ENCODE results near the gene GATAD2A. TPM values are rescaled to one million over a fixed set of nuclear protein-coding genes. Genes with fewer than 3 reads are reported as not detected.

GATAD2A gene
- total RNA-seq, 2 donors from 2014 or later = 102 to 145 TPM

- H3K36me3 ChIP-seq = no peaks in the 10 kb centered on the region
- no peaks in the 10 kb centered on the region for H3K27me3 ChIP-seq
- TF ChIP-seq CTCF (IDR thresholded peaks at IDR 0.05) = no peak
- no peak overlapping the region for H3K27ac ChIP-seq
- no peak overlapping the region for H3K4me3 ChIP-seq
- H3K9ac ChIP-seq (ENCODE audit: low read depth in 2 of 2, low read length in 2 of 2) = no peak overlapping the region
- no peaks in the 10 kb centered on the region for H3K9me3 ChIP-seq
- no peaks in the 10 kb centered on the region for H3K4me1 ChIP-seq
- intact Hi-C loops (cut with DNase I) = no loop called here
- DNase-seq = no peak
These were observed 12.3 kb downstream of the GATAD2A start for GRCh38 chr19:19417628-19418245.

DNA sequence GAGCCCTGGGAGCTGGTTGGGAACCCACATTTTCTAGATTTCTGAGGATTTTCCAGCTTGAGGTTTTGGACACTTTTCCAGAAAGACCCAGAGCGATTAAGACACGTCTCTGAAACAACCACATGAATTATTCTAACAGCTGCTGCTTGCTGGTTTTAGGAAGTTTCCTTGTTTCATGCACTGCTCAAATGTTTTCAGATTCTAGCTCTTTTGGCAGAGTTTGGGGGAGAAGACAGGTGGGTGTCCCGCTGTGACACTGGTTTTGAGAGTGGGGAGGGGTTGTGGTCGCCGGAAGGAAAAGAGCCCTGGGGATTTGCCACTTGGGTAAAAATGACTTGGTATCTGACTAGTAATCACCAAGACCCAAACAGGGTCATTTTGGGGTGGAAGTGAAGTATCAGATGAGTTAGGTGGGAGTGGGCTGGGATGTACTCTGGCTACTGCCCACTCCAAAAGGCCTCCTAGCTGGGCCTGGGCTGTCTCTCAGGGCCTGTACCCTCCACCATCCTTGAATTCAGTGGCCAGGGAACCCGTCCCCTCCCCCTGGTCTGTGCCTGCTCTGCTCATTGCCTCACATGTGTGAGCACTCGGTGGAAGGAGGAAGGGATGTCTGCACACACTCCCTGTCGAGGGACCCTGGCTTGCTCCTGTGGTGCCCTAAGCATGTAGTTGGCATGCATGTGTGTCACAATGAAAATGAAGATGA lies 13.2 kb downstream of the GATAD2A start:
- no peak overlapping the region for H3K4me3 ChIP-seq
- DNase-seq = no peak
- H3K36me3 ChIP-seq = no peaks in the 10 kb centered on the region
- intact Hi-C loops (cut with DNase I) = no loop called here
- TF ChIP-seq CTCF (IDR thresholded peaks at IDR 0.05) = no peak
- H3K27me3 ChIP-seq = no peaks in the 10 kb centered on the region
- no peak overlapping the region for H3K9ac ChIP-seq (ENCODE audit: low read depth in 2 of 2, low read length in 2 of 2)
- H3K4me1 ChIP-seq = no peaks in the 10 kb centered on the region
- H3K9me3 ChIP-seq = no peaks in the 10 kb centered on the region
- no peak overlapping the region for H3K27ac ChIP-seq

DNA sequence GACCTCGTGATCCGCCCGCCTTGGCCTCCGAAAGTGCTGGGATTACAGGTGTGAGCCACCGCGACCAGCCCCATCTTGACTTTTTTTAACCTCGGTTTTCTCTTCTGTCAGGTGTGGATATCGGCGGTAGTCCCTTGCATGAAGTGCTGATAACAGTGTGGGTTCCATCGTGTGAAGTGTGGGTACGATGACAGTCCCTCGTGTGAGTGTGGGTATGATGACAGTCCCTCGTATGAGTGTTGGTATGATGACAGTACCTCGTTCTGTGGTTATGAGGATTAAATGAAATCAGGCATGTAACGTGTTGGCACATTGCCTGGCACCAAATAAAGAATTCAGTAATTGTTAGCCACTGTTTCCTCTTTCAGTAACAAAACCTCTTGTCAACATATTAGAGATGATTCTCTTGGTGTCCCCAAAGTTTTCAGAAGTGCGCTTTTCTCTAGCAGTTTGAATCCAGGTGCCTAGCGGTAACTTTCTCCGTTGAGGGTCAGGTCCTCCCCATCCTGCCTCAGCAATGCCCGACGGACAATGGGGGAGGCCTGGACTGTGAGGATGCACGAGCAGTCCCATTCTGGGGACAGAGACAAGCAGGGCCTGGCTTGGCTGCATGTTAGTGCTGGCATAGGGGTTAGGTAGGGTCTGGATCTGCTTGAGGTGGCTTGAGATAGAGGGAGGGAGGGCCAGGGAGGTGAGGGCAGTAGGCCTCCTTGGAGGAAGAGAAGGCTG lies 15.3 kb downstream of the GATAD2A start:
- intact Hi-C loops (cut with DNase I) = no loop called here
- Histone ChIP-seq H3K27me3 (no peaks in the 10 kb centered on the region), H3K36me3 (no peaks in the 10 kb centered on the region), H3K9ac (ENCODE audit: low read depth in 2 of 2, low read length in 2 of 2) (no peak overlapping the region), H3K4me1 (peaks cover 3% of the 10 kb centered on the region), H3K27ac (no peak overlapping the region), H3K9me3 (no peaks in the 10 kb centered on the region), H3K4me3 (no peak overlapping the region)
- DNase-seq = no peak
- TF ChIP-seq CTCF (IDR thresholded peaks at IDR 0.05) = no peak

DNA sequence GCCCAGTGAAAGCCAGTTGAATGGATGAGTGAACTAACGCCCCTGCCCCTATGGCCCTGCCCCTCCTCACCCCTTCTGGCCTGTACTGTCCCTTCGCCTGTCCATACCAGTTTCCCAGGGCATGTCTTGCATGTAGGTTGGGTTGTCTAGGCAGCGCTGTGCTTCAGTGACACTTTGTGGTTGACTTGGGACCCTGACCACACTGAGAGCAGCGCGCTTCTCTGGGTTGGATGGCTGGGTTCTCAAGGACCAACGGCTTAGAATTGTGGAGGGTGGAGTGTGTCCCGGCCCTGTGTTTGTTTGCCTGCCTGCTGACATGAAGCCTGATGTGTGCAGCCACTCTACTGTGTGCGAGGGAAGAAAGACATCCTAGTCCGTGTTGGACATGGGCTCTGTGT lies 15.8 kb downstream of the GATAD2A start:
- no peaks in the 10 kb centered on the region for H3K27me3 ChIP-seq
- H3K4me1 ChIP-seq = peaks cover 3% of the 10 kb centered on the region
- no peak for DNase-seq
- H3K27ac ChIP-seq = no peak overlapping the region
- no peaks in the 10 kb centered on the region for H3K9me3 ChIP-seq
- H3K9ac ChIP-seq (ENCODE audit: low read depth in 2 of 2, low read length in 2 of 2) = no peak overlapping the region
- no peak overlapping the region for H3K4me3 ChIP-seq
- H3K36me3 ChIP-seq = no peaks in the 10 kb centered on the region
- no peak for TF ChIP-seq CTCF (IDR thresholded peaks at IDR 0.05)
- intact Hi-C loops (cut with DNase I) = no loop called here

DNA sequence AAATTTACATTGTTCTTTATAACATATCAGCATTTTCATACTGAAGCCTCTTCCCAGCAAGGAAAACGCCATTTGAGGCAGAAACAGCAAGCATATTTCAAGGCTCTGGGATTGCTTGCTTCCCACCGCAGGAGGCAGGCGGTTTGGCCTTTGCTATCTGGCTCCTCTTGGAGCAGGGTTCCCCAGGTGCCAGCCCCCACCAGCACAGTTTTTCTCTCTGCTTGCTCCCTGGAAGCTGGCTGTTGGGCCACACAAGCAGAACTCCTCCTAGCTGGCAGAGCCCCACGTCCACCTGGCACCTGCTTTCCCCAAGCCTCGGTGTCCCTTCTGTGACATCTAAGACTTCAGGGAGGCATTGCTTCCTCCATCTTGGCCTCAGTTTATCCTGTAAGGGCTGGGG lies 16.7 kb downstream of the GATAD2A start:
- Histone ChIP-seq H3K27ac (no peak overlapping the region), H3K36me3 (no peaks in the 10 kb centered on the region), H3K27me3 (no peaks in the 10 kb centered on the region), H3K9ac (ENCODE audit: low read depth in 2 of 2, low read length in 2 of 2) (no peak overlapping the region), H3K9me3 (no peaks in the 10 kb centered on the region), H3K4me3 (no peak overlapping the region), H3K4me1 (peaks cover 3% of the 10 kb centered on the region)
- TF ChIP-seq CTCF (IDR thresholded peaks at IDR 0.05) = no peak
- DNase-seq = no peak
- intact Hi-C loops (cut with DNase I) = no loop called here
